ENCODE results near the gene VPS13D.

DNA sequence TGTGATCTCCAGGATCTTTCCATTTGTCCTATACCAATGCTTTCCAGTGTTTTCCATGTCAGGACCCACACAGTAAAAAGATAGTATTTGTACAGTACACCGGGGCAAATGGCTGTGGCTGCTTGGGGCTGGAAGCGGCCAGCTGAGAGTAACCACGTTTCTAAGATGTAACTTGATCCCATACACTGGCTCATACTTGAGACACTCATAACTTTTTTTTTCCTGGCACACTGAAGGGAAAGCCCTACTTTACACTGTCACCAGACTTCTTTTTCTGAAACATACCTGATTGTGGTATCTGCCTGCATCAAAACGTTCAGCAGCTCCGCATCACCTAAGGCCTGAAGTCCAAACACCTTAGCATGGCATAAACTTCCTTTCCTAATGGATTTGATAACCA, 21.6 kb downstream of the VPS13D start:
- TF ChIP-seq POLR2A (IDR thresholded peaks at IDR 0.05) (no peak), POLR2AphosphoS5 (IDR thresholded peaks at IDR 0.05) (no peak)
